HEK293 (cell line): ENCODE measurements around the gene LYZL1.

ENCODE experiments used
- CTCF ChIA-PET: fragments of 350-600 bp; formaldehyde crosslinking; extraction: SDS; loops from one replicate; lab custom pipeline; 2021; ENCODE audit warnings: antibody characterized with exemption; lab: Yijun Ruan, JAX
- POLR2A ChIA-PET: fragments of 300-600 bp; formaldehyde crosslinking; extraction: SDS; loops from one replicate; lab custom pipeline; 2020; ENCODE audit warnings: antibody characterized with exemption, inconsistent platforms; lab: Yijun Ruan, JAX
- H3K27ac ChIP-seq: fragments of 200-500 bp; sonication (Bioruptor generic); 2 replicates; pipeline ENCODE4 v1.5.1; 2014; ENCODE audit warnings: low read depth, low read length, control low read depth, inconsistent platforms; ENCODE audit errors: extremely low read depth
- H3K36me3 ChIP-seq, 2 experiments: fragments of 200-500 bp in 1 of 2; sonication (Bioruptor generic) in 1 of 2; 1 replicate in 1 of 2; 2 replicates in 1 of 2; pipeline ENCODE4 v1.5.1; 2014 to 2017; ENCODE audit warnings: inconsistent platforms in 2 of 2, low read length in 2 of 2; ENCODE audit not compliant: control insufficient read depth in 2 of 2, insufficient read depth in 1 of 2
- H3K4me1 ChIP-seq: fragments of 200-500 bp; sonication (Bioruptor generic); 2 replicates; pipeline ENCODE4 v1.5.1; 2014; ENCODE audit warnings: mild to moderate bottlenecking, low read length, inconsistent platforms; ENCODE audit not compliant: control insufficient read depth, insufficient read depth
- H3K4me3 ChIP-seq: 2 replicates; pipeline ENCODE4 v1.5.1; 2011; ENCODE audit warnings: low read depth, mild to moderate bottlenecking, control low read depth, low read length, moderate library complexity
- H3K9me3 ChIP-seq: fragments of 200-500 bp; sonication (Bioruptor generic); 2 replicates; pipeline ENCODE4 v1.5.1; 2014; ENCODE audit warnings: low read depth, low read length, inconsistent platforms; ENCODE audit not compliant: control insufficient read depth, insufficient read depth
- CTCF ChIP-seq: fragments of 450-650 bp; formaldehyde crosslinking; IDR thresholded peaks from 2 replicates; pipeline ENCODE4 v1.5.1; 2016; ENCODE audit warnings: missing biosample characterization, missing genetic modification characterization
- HOXC10 ChIP-seq: sonication (generic); formaldehyde crosslinking; IDR thresholded peaks from 2 replicates; pipeline ENCODE4 v1.8.1; 2023; ENCODE audit warnings: mild to moderate bottlenecking, missing genetic modification reagents
- MEIS1 ChIP-seq: sonication (generic); formaldehyde crosslinking; IDR thresholded peaks from 2 replicates; pipeline ENCODE4 v1.8.1; 2022; ENCODE audit warnings: missing genetic modification reagents, mild to moderate bottlenecking, borderline replicate concordance
- PATZ1 ChIP-seq: fragments of 450-650 bp; formaldehyde crosslinking; IDR thresholded peaks from 2 replicates; pipeline ENCODE4 v1.5.1; 2016; ENCODE audit warnings: missing biosample characterization, missing genetic modification characterization
- PRDM6 ChIP-seq: fragments of 450-650 bp; formaldehyde crosslinking; IDR thresholded peaks from 2 replicates; pipeline ENCODE4 v1.5.1; 2017; ENCODE audit warnings: missing biosample characterization, missing genetic modification characterization
- ZNF10 ChIP-seq: fragments of 450-650 bp; formaldehyde crosslinking; IDR thresholded peaks from 2 replicates; pipeline ENCODE4 v1.5.1; 2017; ENCODE audit warnings: missing biosample characterization, missing genetic modification characterization
- ZNF350 ChIP-seq: fragments of 450-650 bp; formaldehyde crosslinking; IDR thresholded peaks from 2 replicates; pipeline ENCODE4 v1.5.0; 2017; ENCODE audit warnings: missing biosample characterization, mild to moderate bottlenecking, missing genetic modification characterization
- ZNF416 ChIP-seq: fragments of 450-650 bp; formaldehyde crosslinking; IDR thresholded peaks from 2 replicates; pipeline ENCODE4 v1.5.1; 2016; ENCODE audit warnings: missing biosample characterization, missing genetic modification characterization
- ZNF433 ChIP-seq: fragments of 450-650 bp; formaldehyde crosslinking; IDR thresholded peaks from 2 replicates; pipeline ENCODE4 v1.5.1; 2016; ENCODE audit warnings: missing biosample characterization, missing genetic modification characterization, low read depth
- ZNF544 ChIP-seq: fragments of 450-650 bp; formaldehyde crosslinking; IDR thresholded peaks from 2 replicates; pipeline ENCODE4 v1.5.0; 2017; ENCODE audit warnings: missing biosample characterization, missing genetic modification characterization
- ZNF704 ChIP-seq: fragments of 450-650 bp; formaldehyde crosslinking; IDR thresholded peaks from 2 replicates; pipeline ENCODE4 v1.5.1; 2016; ENCODE audit warnings: missing biosample characterization, missing genetic modification characterization
- ZNF707 ChIP-seq: fragments of 450-650 bp; formaldehyde crosslinking; IDR thresholded peaks from 2 replicates; pipeline ENCODE4 v1.5.1; 2016; ENCODE audit warnings: missing biosample characterization, missing genetic modification characterization
- ZNF777 ChIP-seq: fragments of 450-650 bp; formaldehyde crosslinking; IDR thresholded peaks from 2 replicates; pipeline ENCODE4 v1.5.1; 2017; ENCODE audit warnings: missing biosample characterization, missing genetic modification characterization, borderline replicate concordance
- ZSCAN4 ChIP-seq: fragments of 450-650 bp; formaldehyde crosslinking; IDR thresholded peaks from 2 replicates; pipeline ENCODE4 v1.5.1; 2017; ENCODE audit warnings: missing biosample characterization, missing genetic modification characterization
- TF ChIP-seq, protein P1 (sequence below): fragments of 450-650 bp; formaldehyde crosslinking; conservative IDR thresholded peaks from 2 replicates; pipeline ENCODE4 v1.5.1; 2016; ENCODE audit warnings: low read depth, missing biosample characterization, missing genetic modification characterization

Gene LYZL1

DNA sequence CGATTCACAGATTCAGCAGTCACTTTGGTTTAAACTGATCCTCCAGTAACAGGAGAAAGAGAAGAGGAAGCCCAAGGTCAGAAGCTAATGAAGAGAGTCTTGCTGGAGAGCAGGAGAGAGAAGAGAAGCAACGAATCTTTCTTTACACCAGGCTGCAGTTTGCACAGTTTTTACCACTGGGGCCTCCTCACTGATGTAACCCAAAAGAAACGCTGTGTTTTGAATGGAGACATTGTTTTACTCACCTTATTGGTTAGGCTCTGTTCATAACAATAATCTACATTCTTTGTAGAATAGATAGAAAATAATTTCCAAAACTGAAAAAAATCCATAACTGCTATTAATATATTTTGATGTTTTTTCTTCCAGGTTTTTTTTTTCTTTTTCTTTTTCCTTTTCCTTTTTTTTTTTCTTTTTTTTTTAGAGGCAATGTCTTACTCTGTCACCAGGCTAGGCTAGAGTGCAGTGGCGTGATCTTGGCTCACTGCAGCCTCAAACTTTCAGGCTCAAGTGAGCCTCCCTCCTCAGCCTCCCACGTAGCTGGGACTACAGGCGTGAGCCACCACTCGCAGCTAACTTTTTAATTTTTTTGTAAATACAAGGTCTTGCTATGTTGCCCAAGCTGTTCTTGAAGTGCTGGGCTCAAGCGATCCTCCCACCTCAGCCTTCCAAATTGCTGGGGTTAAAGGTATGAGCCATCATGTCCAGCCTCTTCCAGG is 27.6 kb downstream of the LYZL1 start (continued):
- TF ChIP-seq ZNF350 (tag by site-specific recombination) (no peak), PATZ1 (tag by site-specific recombination) (no peak), ZNF704 (tag by site-specific recombination) (no peak), PRDM6 (tag by site-specific recombination) (no peak), ZNF433 (no peak), MEIS1 (no peak), ZNF416 (tag by site-specific recombination) (no peak), ZNF707 (tag by site-specific recombination) (no peak), ZNF10 (tag by site-specific recombination) (no peak)

DNA sequence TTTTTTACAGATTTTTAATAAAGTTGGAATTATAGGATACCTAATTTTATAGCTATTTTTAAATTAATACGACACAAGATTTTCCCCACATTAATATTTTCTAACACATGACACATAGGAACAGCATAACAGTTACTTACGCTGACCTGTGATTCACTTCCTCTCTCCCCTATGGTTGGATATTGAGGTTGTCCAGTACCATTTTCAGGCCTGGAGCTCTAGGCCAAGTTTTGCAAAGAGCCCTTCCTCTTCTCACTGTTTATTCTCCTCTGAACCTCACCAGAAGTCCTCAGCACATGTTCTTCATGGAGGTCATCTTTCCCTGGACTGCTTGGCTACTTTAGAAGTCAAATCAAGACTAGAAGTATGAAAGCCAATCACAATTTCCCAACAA is 28.2 kb downstream of the LYZL1 start:
- Histone ChIP-seq H3K36me3 (no peaks in the 10 kb centered on the region), H3K27ac (no peak overlapping the region), H3K4me3 (no peak overlapping the region), H3K4me1 (peaks cover 9% of the 10 kb centered on the region), H3K9me3 (no peaks in the 10 kb centered on the region)
- ChIA-PET POLR2A (no interaction called here), CTCF (interaction anchor here (0.6 to 3.1 kb wide), 4 partner anchors 12 to 1077 kb away, joined by 3 to 11 read pairs (median 4); no protein-coding TSS in a partner anchor)
- TF ChIP-seq ZNF707 (tag by site-specific recombination) (no peak), CTCF (tag by site-specific recombination) (no peak), PATZ1 (tag by site-specific recombination) (no peak), ZNF544 (tag by site-specific recombination) (no peak), HOXC10 (CRISPR knock-in tag) (no peak), ZNF777 (tag by site-specific recombination) (no peak), ZSCAN4 (tag by site-specific recombination) (no peak)
- TF ChIP-seq, protein P1, sequence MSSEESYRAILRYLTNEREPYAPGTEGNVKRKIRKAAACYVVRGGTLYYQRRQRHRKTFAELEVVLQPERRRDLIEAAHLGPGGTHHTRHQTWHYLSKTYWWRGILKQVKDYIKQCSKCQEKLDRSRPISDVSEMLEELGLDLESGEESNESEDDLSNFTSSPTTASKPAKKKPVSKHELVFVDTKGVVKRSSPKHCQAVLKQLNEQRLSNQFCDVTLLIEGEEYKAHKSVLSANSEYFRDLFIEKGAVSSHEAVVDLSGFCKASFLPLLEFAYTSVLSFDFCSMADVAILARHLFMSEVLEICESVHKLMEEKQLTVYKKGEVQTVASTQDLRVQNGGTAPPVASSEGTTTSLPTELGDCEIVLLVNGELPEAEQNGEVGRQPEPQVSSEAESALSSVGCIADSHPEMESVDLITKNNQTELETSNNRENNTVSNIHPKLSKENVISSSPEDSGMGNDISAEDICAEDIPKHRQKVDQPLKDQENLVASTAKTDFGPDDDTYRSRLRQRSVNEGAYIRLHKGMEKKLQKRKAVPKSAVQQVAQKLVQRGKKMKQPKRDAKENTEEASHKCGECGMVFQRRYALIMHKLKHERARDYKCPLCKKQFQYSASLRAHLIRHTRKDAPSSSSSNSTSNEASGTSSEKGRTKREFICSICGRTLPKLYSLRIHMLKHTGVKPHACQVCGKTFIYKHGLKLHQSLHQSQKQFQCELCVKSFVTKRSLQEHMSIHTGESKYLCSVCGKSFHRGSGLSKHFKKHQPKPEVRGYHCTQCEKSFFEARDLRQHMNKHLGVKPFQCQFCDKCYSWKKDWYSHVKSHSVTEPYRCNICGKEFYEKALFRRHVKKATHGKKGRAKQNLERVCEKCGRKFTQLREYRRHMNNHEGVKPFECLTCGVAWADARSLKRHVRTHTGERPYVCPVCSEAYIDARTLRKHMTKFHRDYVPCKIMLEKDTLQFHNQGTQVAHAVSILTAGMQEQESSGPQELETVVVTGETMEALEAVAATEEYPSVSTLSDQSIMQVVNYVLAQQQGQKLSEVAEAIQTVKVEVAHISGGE (tag by site-specific recombination): no peak
